ENCODE results near the gene ANO8.
"Not testable (repeated sequence)": the region's sequence is repeated elsewhere in the genome, so short reads cannot be mapped to it uniquely, and the experiment has no call there.

Gene ANO8

GRCh38 chr19:17282488-17283125 is 52.0 kb downstream of the ANO8 start:
- DNase-seq: peak; percentile 88

DNA sequence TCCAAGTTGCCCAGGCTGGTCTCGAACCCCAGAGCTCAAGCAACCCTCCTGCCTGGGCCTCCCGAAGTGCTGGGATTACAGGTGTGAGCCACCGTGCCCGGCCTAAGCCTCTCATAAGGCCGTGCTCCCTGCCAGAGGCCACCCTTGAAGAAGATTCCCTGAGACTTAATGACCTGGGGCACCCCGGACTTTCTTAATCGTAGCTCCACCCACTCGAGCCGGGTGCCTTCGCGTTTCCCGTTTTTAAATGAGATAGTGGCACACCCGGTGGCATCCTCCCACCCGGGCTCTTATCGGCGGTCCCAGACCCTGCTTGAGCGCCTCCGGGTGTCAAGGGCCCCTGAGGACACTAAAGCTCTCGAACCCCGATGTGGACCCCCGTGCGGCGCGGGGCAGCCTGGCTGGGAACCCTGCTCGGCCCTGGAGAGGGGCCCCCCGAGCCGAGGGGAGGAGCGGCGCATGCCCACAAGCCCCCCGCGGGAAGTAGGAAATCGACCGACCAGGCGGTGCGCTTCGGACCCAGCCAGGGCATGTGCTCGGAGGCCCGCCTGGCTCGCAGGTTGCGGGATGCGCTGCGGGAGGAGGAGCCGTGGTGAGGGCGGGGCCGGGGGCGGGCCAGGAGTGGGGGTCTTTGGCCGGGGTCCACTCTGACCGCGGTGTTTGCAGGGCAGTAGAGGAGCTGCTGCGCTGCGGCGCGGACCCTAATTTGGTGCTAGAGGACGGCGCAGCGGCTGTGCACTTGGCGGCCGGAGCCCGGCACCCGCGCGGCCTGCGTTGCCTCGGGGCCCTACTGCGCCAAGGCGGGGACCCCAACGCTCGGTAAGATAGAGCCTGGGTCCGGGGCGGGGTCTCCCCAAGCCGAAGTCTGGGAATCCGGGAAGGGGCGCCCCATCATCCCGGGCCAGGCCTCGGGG is 53.0 kb downstream of the ANO8 start, which contains the start of gene ANKLE1:
Gene ANKLE1, plus strand, starts transcription at position 511 of the 914 bp plus-strand sequence. Its CDS starts 20 bp downstream, at position 531.
- peak; percentile 65 for DNase-seq

- DNase-seq: no peak
These were observed 55.2 kb downstream of the ANO8 start for GRCh38 chr19:17279436-17279835.

DNA sequence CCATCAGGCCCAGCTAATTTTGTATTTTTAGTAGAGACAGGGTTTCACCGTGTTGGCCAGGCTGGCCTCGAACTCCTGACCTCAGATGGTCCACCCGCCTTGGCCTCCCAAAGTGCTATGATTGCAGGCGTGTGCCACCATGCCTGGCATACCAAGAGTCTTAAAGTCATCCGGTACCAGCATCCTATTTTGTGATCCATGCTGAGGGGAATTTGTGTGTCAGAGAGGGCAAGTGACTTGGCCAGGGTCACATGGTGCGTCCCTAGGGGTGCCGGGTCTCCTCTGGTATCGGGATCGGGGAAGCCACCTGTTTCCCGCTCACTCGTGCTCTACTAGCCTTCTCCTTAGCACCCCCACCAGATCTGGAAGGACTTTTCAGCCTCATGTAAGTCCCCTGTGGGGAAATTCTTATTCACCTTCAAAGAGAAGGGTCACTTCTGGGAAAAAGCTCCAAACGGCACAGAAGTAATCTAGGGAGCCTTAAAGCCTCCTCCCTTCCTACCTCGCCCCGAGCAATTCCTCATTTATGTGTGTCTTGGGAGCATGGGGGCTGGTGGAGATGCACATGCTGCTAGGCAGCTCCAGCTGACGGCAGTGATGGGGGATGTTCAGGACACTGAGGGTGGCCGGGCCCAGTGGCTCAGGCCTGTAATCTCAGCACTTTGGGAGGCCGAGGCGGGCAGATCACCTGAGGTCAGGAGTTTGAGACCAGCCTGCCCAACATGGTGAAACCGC is 59.0 kb downstream of the ANO8 start:
- DNase-seq: no peak

GRCh38 chr19:17274892-17275291 is 59.8 kb downstream of the ANO8 start:
- DNase-seq: not testable (repeated sequence)

All from stimulated activated CD4-positive, alpha-beta T cell treated with anti-CD3 and anti-CD28 coated beads, Interleukin-15, amount 100 ng/mL, for 24 hours (primary cell).